SK-N-SH treated with all-trans-retinoic acid at 6 μM for 48 hours (cell line): ENCODE data around the gene KLHL35.
A peak's percentile ranks its signal among the peaks of the same experiment; 100 is the strongest.

ENCODE experiments used
- ATAC-seq: fragments of 200-7000 bp; cut with Tn5 transposase; 3 replicates; pipeline ENCODE4 v1.9.1; 2020; ENCODE audit warnings: mild to moderate bottlenecking, moderate library complexity
- ARNTL ChIP-seq: fragments of 450-650 bp; formaldehyde crosslinking; IDR thresholded peaks from 2 replicates; pipeline ENCODE4 v1.5.0; 2020; ENCODE audit warnings: low read depth, mild to moderate bottlenecking, moderate library complexity, borderline replicate concordance
- BACH2 ChIP-seq: fragments of 250-450 bp; sonication (Bioruptor Pico); IDR thresholded peaks from 2 replicates; pipeline ENCODE4 v1.9.0; 2021; ENCODE audit warnings: mild to moderate bottlenecking, borderline replicate concordance
- CSDC2 ChIP-seq: fragments of 250-450 bp; sonication (Bioruptor Pico); IDR thresholded peaks from 2 replicates; pipeline ENCODE4 v1.5.0; 2020; ENCODE audit warnings: mild to moderate bottlenecking, moderate library complexity
- ESRRG ChIP-seq: fragments of 250-450 bp; sonication (Bioruptor Pico); IDR thresholded peaks from 2 replicates; pipeline ENCODE4 v1.6.1; 2021; ENCODE audit warnings: mild to moderate bottlenecking
- GLIS3 ChIP-seq: fragments of 250-450 bp; sonication (Bioruptor Pico); IDR thresholded peaks from 2 replicates; pipeline ENCODE4 v1.5.0; 2020; ENCODE audit warnings: mild to moderate bottlenecking, moderate library complexity
- ISL1 ChIP-seq: fragments of 250-450 bp; sonication (Bioruptor Pico); IDR thresholded peaks from 2 replicates; pipeline ENCODE4 v2.1.2; 2022; ENCODE audit warnings: mild to moderate bottlenecking, moderate library complexity
- OSR1 ChIP-seq: fragments of 250-450 bp; sonication (Bioruptor Pico); IDR thresholded peaks from 2 replicates; pipeline ENCODE4 v1.8.0; 2022; ENCODE audit warnings: moderate library complexity, mild to moderate bottlenecking, inconsistent platforms
- PATZ1 ChIP-seq: fragments of 250-450 bp; sonication (Bioruptor Pico); IDR thresholded peaks from 2 replicates; pipeline ENCODE4 v1.8.0; 2020; ENCODE audit warnings: mild to moderate bottlenecking, moderate library complexity, borderline replicate concordance
- POU6F1 ChIP-seq: fragments of 250-450 bp; sonication (Bioruptor Pico); IDR thresholded peaks from 2 replicates; pipeline ENCODE4 v1.8.0; 2021; ENCODE audit warnings: low read depth, mild to moderate bottlenecking, moderate library complexity, borderline replicate concordance
- PPARA ChIP-seq: fragments of 250-450 bp; sonication (Bioruptor Pico); IDR thresholded peaks from 2 replicates; pipeline ENCODE4 v1.5.0; 2020; ENCODE audit warnings: mild to moderate bottlenecking, borderline replicate concordance
- RARB ChIP-seq: fragments of 250-450 bp; sonication (Bioruptor Pico); IDR thresholded peaks from 2 replicates; pipeline ENCODE4 v1.8.0; 2021; ENCODE audit warnings: mild to moderate bottlenecking, moderate library complexity
- SNAI2 ChIP-seq: fragments of 250-450 bp; sonication (Bioruptor Pico); IDR thresholded peaks from 2 replicates; pipeline ENCODE4 v1.5.0; 2020; ENCODE audit warnings: mild to moderate bottlenecking, moderate library complexity
- TCF4 ChIP-seq: fragments of 250-450 bp; sonication (Bioruptor Pico); IDR thresholded peaks from 2 replicates; pipeline ENCODE4 v1.8.0; 2021; ENCODE audit warnings: mild to moderate bottlenecking, moderate library complexity, borderline replicate concordance
- TOX ChIP-seq: fragments of 250-450 bp; sonication (Bioruptor Pico); IDR thresholded peaks from 2 replicates; pipeline ENCODE4 v1.8.0; 2021; ENCODE audit warnings: mild to moderate bottlenecking, moderate library complexity, borderline replicate concordance
- ZC3H10 ChIP-seq: fragments of 250-450 bp; sonication (Bioruptor Pico); IDR thresholded peaks from 2 replicates; pipeline ENCODE4 v1.5.1; 2021; ENCODE audit warnings: mild to moderate bottlenecking, moderate library complexity
- ZFP3 ChIP-seq: fragments of 250-450 bp; sonication (Bioruptor Pico); IDR thresholded peaks from 2 replicates; pipeline ENCODE4 v1.5.0; 2020; ENCODE audit warnings: mild to moderate bottlenecking, moderate library complexity
- ZFP30 ChIP-seq: fragments of 450-650 bp; formaldehyde crosslinking; IDR thresholded peaks from 2 replicates; pipeline ENCODE4 v1.5.0; 2022; ENCODE audit warnings: mild to moderate bottlenecking, moderate library complexity
- ZNF565 ChIP-seq: fragments of 450-650 bp; formaldehyde crosslinking; conservative IDR thresholded peaks from 2 replicates; pipeline ENCODE4 v1.5.0; 2020; ENCODE audit warnings: low read depth, mild to moderate bottlenecking, moderate library complexity
- ZNF70 ChIP-seq: fragments of 450-650 bp; formaldehyde crosslinking; IDR thresholded peaks from 2 replicates; pipeline ENCODE4 v1.5.0; 2020; ENCODE audit warnings: mild to moderate bottlenecking, moderate library complexity
- ZNF8 ChIP-seq: fragments of 450-650 bp; formaldehyde crosslinking; IDR thresholded peaks from 2 replicates; pipeline ENCODE4 v1.5.0; 2020; ENCODE audit warnings: mild to moderate bottlenecking, moderate library complexity
- TF ChIP-seq, protein P1 (sequence below): fragments of 250-450 bp; sonication (Bioruptor Pico); IDR thresholded peaks from 2 replicates; pipeline ENCODE4 v1.5.1; 2021; ENCODE audit warnings: mild to moderate bottlenecking, moderate library complexity

KLHL35 gene

GRCh38 chr11:75376175-75376574 lies 56.8 kb downstream of the KLHL35 start:
- no peak for TF ChIP-seq CSDC2 (CRISPR knock-in tag)
- TF ChIP-seq, protein P1, sequence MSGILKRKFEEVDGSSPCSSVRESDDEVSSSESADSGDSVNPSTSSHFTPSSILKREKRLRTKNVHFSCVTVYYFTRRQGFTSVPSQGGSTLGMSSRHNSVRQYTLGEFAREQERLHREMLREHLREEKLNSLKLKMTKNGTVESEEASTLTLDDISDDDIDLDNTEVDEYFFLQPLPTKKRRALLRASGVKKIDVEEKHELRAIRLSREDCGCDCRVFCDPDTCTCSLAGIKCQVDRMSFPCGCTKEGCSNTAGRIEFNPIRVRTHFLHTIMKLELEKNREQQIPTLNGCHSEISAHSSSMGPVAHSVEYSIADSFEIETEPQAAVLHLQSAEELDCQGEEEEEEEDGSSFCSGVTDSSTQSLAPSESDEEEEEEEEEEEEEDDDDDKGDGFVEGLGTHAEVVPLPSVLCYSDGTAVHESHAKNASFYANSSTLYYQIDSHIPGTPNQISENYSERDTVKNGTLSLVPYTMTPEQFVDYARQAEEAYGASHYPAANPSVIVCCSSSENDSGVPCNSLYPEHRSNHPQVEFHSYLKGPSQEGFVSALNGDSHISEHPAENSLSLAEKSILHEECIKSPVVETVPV (CRISPR knock-in tag): no peak
- no peak for TF ChIP-seq ZNF70 (CRISPR knock-in tag)
- no peak for TF ChIP-seq ZC3H10 (CRISPR knock-in tag)
- no peak for TF ChIP-seq BACH2 (CRISPR knock-in tag)
- TF ChIP-seq OSR1 (CRISPR knock-in tag): no peak
- no peak for TF ChIP-seq ARNTL (CRISPR knock-in tag)
- TF ChIP-seq ZNF565 (CRISPR knock-in tag): no peak
- peak; percentile 34; the same call in 1 of the 3 replicates for ATAC-seq

- TF ChIP-seq ZNF8: no peak
- TF ChIP-seq POU6F1: no peak
- TF ChIP-seq CSDC2 (CRISPR knock-in tag): no peak
- no peak for TF ChIP-seq ISL1 (CRISPR knock-in tag)
- no peak for TF ChIP-seq BACH2 (CRISPR knock-in tag)
- no peak for TF ChIP-seq PATZ1 (CRISPR knock-in tag)
- TF ChIP-seq OSR1 (CRISPR knock-in tag): no peak
- no peak for TF ChIP-seq TOX (CRISPR knock-in tag)
- TF ChIP-seq TCF4 (CRISPR knock-in tag): no peak
- no peak for TF ChIP-seq ESRRG (CRISPR knock-in tag)
- no peak for TF ChIP-seq ZNF70 (CRISPR knock-in tag)
- no peak for ATAC-seq
Observed at GRCh38 chr11:75375626-75376025, 57.4 kb downstream of the KLHL35 start.

DNA sequence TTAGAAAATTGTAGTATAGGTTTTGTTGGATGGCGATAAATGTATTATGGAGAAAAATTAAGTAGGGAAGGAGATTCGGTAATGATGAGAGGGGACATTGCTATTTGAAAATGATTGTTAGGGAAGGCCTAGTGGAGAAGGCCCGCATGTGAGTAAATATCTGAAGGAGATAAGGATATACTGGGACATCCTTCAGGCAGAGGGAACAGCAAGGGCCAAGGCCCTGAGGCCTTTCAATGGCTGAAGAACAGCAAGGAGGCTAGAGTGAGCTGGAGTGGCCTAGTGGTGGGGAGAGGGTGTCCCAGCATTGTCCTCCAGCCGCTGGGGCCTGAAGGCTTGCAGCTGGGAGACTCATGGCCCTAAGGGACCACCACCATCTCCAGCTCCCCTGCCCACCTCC lies 58.4 kb downstream of the KLHL35 start:
- no peak for ATAC-seq

GRCh38 chr11:75373201-75373600 lies 59.8 kb downstream of the KLHL35 start:
- TF ChIP-seq OSR1 (CRISPR knock-in tag) (no peak), RARB (CRISPR knock-in tag) (no peak), PPARA (CRISPR knock-in tag) (no peak)

More for the DNA sequence above, 58.4 kb downstream of the KLHL35 start:
- TF ChIP-seq SNAI2 (CRISPR knock-in tag): no peak
- TF ChIP-seq ZFP30 (CRISPR knock-in tag): no peak
- TF ChIP-seq ISL1 (CRISPR knock-in tag): no peak
- no peak for TF ChIP-seq GLIS3 (CRISPR knock-in tag)
- no peak for TF ChIP-seq ZFP3 (CRISPR knock-in tag)
- no peak for TF ChIP-seq ZC3H10 (CRISPR knock-in tag)
- no peak for TF ChIP-seq CSDC2 (CRISPR knock-in tag)
- TF ChIP-seq TOX (CRISPR knock-in tag): no peak
- TF ChIP-seq ZNF565 (CRISPR knock-in tag): no peak
- no peak for TF ChIP-seq ZNF70 (CRISPR knock-in tag)
- no peak for TF ChIP-seq RARB (CRISPR knock-in tag)
- no peak for TF ChIP-seq ESRRG (CRISPR knock-in tag)
- TF ChIP-seq BACH2 (CRISPR knock-in tag): no peak

More at GRCh38 chr11:75373201-75373600, 59.8 kb downstream of the KLHL35 start:
- no peak for ATAC-seq
